ENCODE results near the gene OR10G8. TPM values are rescaled to one million over a fixed set of nuclear protein-coding genes. Genes with fewer than 3 reads are reported as not detected.

The OR10G8 gene
- total RNA-seq, 1 experiment from 2014 or later = not detected

GRCh38 chr11:124074554-124074953 lies 48.0 kb downstream of the OR10G8 start:
- H2AFZ ChIP-seq (ENCODE audit: low read length) = no peak overlapping the region
- no CpG with 5 or more reads among the region's 5 CpGs for WGBS (ENCODE audit: extremely low coverage, insufficient read length, low lambda C conversion rate)

More at GRCh38 chr11:124074554-124074953, 48.0 kb downstream of the OR10G8 start:
- H3T11ph ChIP-seq (ENCODE audit: low read length) = no peak overlapping the region
- H2BK5ac ChIP-seq (ENCODE audit: insufficient read length, low read length) = no peak overlapping the region
- H3K4me1 ChIP-seq (ENCODE audit: insufficient read depth, low read length) = no peaks in the 10 kb centered on the region
- no peaks in the 10 kb centered on the region for H4K20me1 ChIP-seq (ENCODE audit: control insufficient read depth, insufficient read depth, insufficient read length)
- no peak for DNase-seq
- H3K9me3 ChIP-seq (ENCODE audit: control insufficient read depth, low read depth, low read length) = no peaks in the 10 kb centered on the region
- no peaks in the 10 kb centered on the region for H3K36me3 Mint-ChIP-seq (ENCODE audit: insufficient read depth in 1 of 3, low read depth in 3 of 3)
- H3K27ac Mint-ChIP-seq = no peak overlapping the region
- H3K56ac ChIP-seq (ENCODE audit: insufficient read length, low read depth, low read length) = no peak overlapping the region
- H3K79me2 ChIP-seq (ENCODE audit: insufficient read depth, low read length) = no peaks in the 10 kb centered on the region
- no peak overlapping the region for H3K4ac ChIP-seq (ENCODE audit: low read depth, low read length)
- no peak overlapping the region for H2BK12ac ChIP-seq (ENCODE audit: insufficient read length, low read depth, low read length)
- no peak overlapping the region for H3K4me3 Mint-ChIP-seq
- H3K27ac ChIP-seq (ENCODE audit: insufficient read length, low read depth, low read length) = no peak overlapping the region
- H4K5ac ChIP-seq (ENCODE audit: insufficient read length, low read depth, low read length) = no peak overlapping the region
- H2BK20ac ChIP-seq (ENCODE audit: low read depth, low read length, poor library complexity, severe bottlenecking) = no peak overlapping the region
- H2AK5ac ChIP-seq (ENCODE audit: insufficient read length, low read length) = no peak overlapping the region
- TF ChIP-seq, protein P1, sequence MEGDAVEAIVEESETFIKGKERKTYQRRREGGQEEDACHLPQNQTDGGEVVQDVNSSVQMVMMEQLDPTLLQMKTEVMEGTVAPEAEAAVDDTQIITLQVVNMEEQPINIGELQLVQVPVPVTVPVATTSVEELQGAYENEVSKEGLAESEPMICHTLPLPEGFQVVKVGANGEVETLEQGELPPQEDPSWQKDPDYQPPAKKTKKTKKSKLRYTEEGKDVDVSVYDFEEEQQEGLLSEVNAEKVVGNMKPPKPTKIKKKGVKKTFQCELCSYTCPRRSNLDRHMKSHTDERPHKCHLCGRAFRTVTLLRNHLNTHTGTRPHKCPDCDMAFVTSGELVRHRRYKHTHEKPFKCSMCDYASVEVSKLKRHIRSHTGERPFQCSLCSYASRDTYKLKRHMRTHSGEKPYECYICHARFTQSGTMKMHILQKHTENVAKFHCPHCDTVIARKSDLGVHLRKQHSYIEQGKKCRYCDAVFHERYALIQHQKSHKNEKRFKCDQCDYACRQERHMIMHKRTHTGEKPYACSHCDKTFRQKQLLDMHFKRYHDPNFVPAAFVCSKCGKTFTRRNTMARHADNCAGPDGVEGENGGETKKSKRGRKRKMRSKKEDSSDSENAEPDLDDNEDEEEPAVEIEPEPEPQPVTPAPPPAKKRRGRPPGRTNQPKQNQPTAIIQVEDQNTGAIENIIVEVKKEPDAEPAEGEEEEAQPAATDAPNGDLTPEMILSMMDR (conservative IDR thresholded peaks at IDR 0.05) = no peak
- H3K27me3 Mint-ChIP-seq (ENCODE audit: low read depth) = peaks cover 2% of the 10 kb centered on the region; the same call in 1 of the 2 replicates
- no peaks in the 10 kb centered on the region for H3K27me3 ChIP-seq (ENCODE audit: insufficient read depth, low read length)
- no peaks in the 10 kb centered on the region for H3K79me1 ChIP-seq (ENCODE audit: insufficient read depth, low read depth, low read length, poor library complexity, severe bottlenecking)
- no peaks in the 10 kb centered on the region for H3K9me3 Mint-ChIP-seq
- H3K14ac ChIP-seq (ENCODE audit: insufficient read depth, low read length) = no peak overlapping the region
- H3K23me2 ChIP-seq (ENCODE audit: insufficient read length, low read depth, low read length, poor library complexity, severe bottlenecking) = no peaks in the 10 kb centered on the region
- H2BK15ac ChIP-seq (ENCODE audit: low read depth, low read length) = no peak overlapping the region
- H4K91ac ChIP-seq (ENCODE audit: insufficient read length, low read depth, low read length) = no peak overlapping the region
- H3K23ac ChIP-seq (ENCODE audit: insufficient read length, low read depth, low read length) = no peak overlapping the region
- no peak overlapping the region for H3K4me2 ChIP-seq (ENCODE audit: insufficient read depth, insufficient read length, low read length)
- peaks cover 9 to 10% of the 10 kb centered on the region in 2 experiments for H3K4me1 Mint-ChIP-seq
- no peak overlapping the region for H2BK120ac ChIP-seq (ENCODE audit: low read depth, low read length, poor library complexity, severe bottlenecking)
- H4K8ac ChIP-seq (replicated peaks; ENCODE audit: insufficient read length, low read depth, low read length) = no peak overlapping the region
- H3K18ac ChIP-seq (ENCODE audit: insufficient read length, low read depth, low read length) = no peak overlapping the region
- H3K9ac ChIP-seq (ENCODE audit: extremely low read depth, insufficient read length, low read length) = no peak overlapping the region
